Activated B cell treated with CpG ODN at 0.5 μM for 24 hours (primary cell): ENCODE measurements around the gene CEP164. TPM values are rescaled to one million over a fixed set of nuclear protein-coding genes. Genes with fewer than 3 reads are reported as not detected.

Source experiments
- ATAC-seq: fragments of 200-7000 bp; cut with Tn5 transposase; one replicate; pipeline ENCODE4 v1.10.0; 2021; ENCODE audit warnings: low read depth, mild to moderate bottlenecking, moderate library complexity
- CTCF ChIA-PET: fragments of 350-600 bp; sonication (Branson Sonifier 250); formaldehyde crosslinking; loops from one replicate; lab custom pipeline; 2021; ENCODE audit warnings: antibody characterized with exemption; lab: Charles Lee
- POLR2A ChIA-PET: fragments of 350-600 bp; sonication (Branson Sonifier 250); formaldehyde crosslinking; loops from one replicate; lab custom pipeline; 2021; ENCODE audit warnings: antibody characterized with exemption; lab: Charles Lee
- DNase-seq: peaks from one replicate; pipeline ENCODE4 v3.0.0; 2022
- H3K27ac Mint-ChIP-seq: one replicate; pipeline ENCODE4 v1.8.0; 2020; ENCODE audit warnings: mixed read lengths
- H3K27me3 Mint-ChIP-seq: one replicate; pipeline ENCODE4 v1.8.0; 2021; ENCODE audit warnings: mixed read lengths
- H3K36me3 Mint-ChIP-seq: one replicate; pipeline ENCODE4 v1.8.0; 2021; ENCODE audit warnings: low read depth, mixed read lengths
- H3K4me1 Mint-ChIP-seq: one replicate; pipeline ENCODE4 v1.8.0; 2021; ENCODE audit warnings: mixed read lengths
- H3K4me3 Mint-ChIP-seq: one replicate; pipeline ENCODE4 v1.8.0; 2020; ENCODE audit warnings: mild to moderate bottlenecking, mixed read lengths
- H3K9me3 Mint-ChIP-seq: one replicate; pipeline ENCODE4 v1.8.0; 2020; ENCODE audit warnings: mixed read lengths
- CTCF ChIP-seq: fragments of 200-600 bp; IDR thresholded peaks from one replicate; pipeline ENCODE4 v1.8.0; 2022; ENCODE audit warnings: antibody characterized with exemption, mild to moderate bottlenecking
- intact Hi-C: fragments of 100-400 bp; cut with micrococcal nuclease; formaldehyde crosslinking; loops from one replicate; pipeline ENCODE4 v1.15.1; 2024
- total RNA-seq: library from RNA; stranded (reverse); gene quantifications from 2 replicates; pipeline ENCODE4 v1.2.3, GENCODE V29; 2022

Gene CEP164
- total RNA-seq, 1 donor from 2014 or later, result 50.9 TPM

GRCh38 chr11:117385906-117386305 is 58.3 kb downstream of the CEP164 start:
- Mint-ChIP-seq H3K4me1 (no peaks in the 10 kb centered on the region), H3K27ac (no peak overlapping the region), H3K27me3 (no peaks in the 10 kb centered on the region), H3K4me3 (no peak overlapping the region), H3K36me3 (peaks cover 82% of the 10 kb centered on the region), H3K9me3 (no peaks in the 10 kb centered on the region)
- ATAC-seq, result no peak
- CTCF ChIA-PET, result no interaction called here
- intact Hi-C loops, result no loop called here
- TF ChIP-seq CTCF, result no peak
- POLR2A ChIA-PET, result no interaction called here
- no peak for DNase-seq

GRCh38 chr11:117387992-117388755 is 60.5 kb downstream of the CEP164 start:
- TF ChIP-seq CTCF, result no peak
- CTCF ChIA-PET, result no interaction called here

GRCh38 chr11:117390743-117391142 is 63.1 kb downstream of the CEP164 start:
- Mint-ChIP-seq H3K36me3 (peaks cover 89% of the 10 kb centered on the region), H3K27ac (no peak overlapping the region), H3K4me1 (no peaks in the 10 kb centered on the region), H3K9me3 (no peaks in the 10 kb centered on the region), H3K27me3 (no peaks in the 10 kb centered on the region), H3K4me3 (no peak overlapping the region)
- DNase-seq (no peak), ATAC-seq (no peak)
- TF ChIP-seq CTCF, result no peak
- CTCF ChIA-PET, result no interaction called here
- intact Hi-C loops, result no loop called here
- POLR2A ChIA-PET, result interaction anchor here (0.5 kb wide), 1 partner anchor 123 kb away, joined by 6 read pairs; no protein-coding TSS in a partner anchor

More at GRCh38 chr11:117387992-117388755, 60.5 kb downstream of the CEP164 start:
- H3K9me3 Mint-ChIP-seq, result no peaks in the 10 kb centered on the region
- no peaks in the 10 kb centered on the region for H3K27me3 Mint-ChIP-seq
- intact Hi-C loops, result no loop called here
- DNase-seq, result no peak
- H3K27ac Mint-ChIP-seq, result no peak overlapping the region
- no peak for ATAC-seq
- peaks cover 86% of the 10 kb centered on the region for H3K36me3 Mint-ChIP-seq
- no peak overlapping the region for H3K4me3 Mint-ChIP-seq
- POLR2A ChIA-PET, result interaction anchor here (0.7 kb wide), 1 partner anchor 15 kb away, joined by 3 read pairs; no protein-coding TSS in a partner anchor
- H3K4me1 Mint-ChIP-seq, result no peaks in the 10 kb centered on the region

GRCh38 chr11:117391181-117391580 is 63.5 kb downstream of the CEP164 start:
- Mint-ChIP-seq H3K4me3 (no peak overlapping the region), H3K9me3 (no peaks in the 10 kb centered on the region), H3K27me3 (no peaks in the 10 kb centered on the region), H3K27ac (no peak overlapping the region), H3K36me3 (peaks cover 88% of the 10 kb centered on the region), H3K4me1 (no peaks in the 10 kb centered on the region)
- ChIA-PET POLR2A (no interaction called here), CTCF (no interaction called here)
- TF ChIP-seq CTCF, result no peak
- ATAC-seq (no peak), DNase-seq (no peak)
- intact Hi-C loops, result no loop called here

GRCh38 chr11:117392001-117392690 is 64.5 kb downstream of the CEP164 start:
- CTCF ChIA-PET, result no interaction called here
- Mint-ChIP-seq H3K4me3 (no peak overlapping the region), H3K36me3 (peaks cover 88% of the 10 kb centered on the region), H3K27me3 (no peaks in the 10 kb centered on the region), H3K4me1 (no peaks in the 10 kb centered on the region), H3K27ac (no peak overlapping the region), H3K9me3 (no peaks in the 10 kb centered on the region)
- intact Hi-C loops, result no loop called here
- no peak for ATAC-seq
- no peak for DNase-seq
- POLR2A ChIA-PET, result no interaction called here
- no peak for TF ChIP-seq CTCF
